PC-3 (cell line): ENCODE data around the gene CRADD.

ENCODE experiments used
- CTCF ChIP-seq: fragments of 300-600 bp; sonication (generic); conservative IDR thresholded peaks from 2 replicates; pipeline ENCODE4 v1.5.1; 2017; ENCODE audit warnings: antibody characterized with exemption, low read depth, mild to moderate bottlenecking, low read length
- EZH2 ChIP-seq: fragments of 300-600 bp; sonication (generic); IDR thresholded peaks from one replicate; pipeline ENCODE4 v1.6.1; 2017; ENCODE audit warnings: antibody characterized with exemption, mild to moderate bottlenecking, low read length; ENCODE audit not compliant: unreplicated experiment
- EZH2phosphoT487 ChIP-seq: fragments of 300-600 bp; sonication (generic); IDR thresholded peaks from 2 replicates; pipeline ENCODE4 v1.6.1; 2018; ENCODE audit warnings: mild to moderate bottlenecking, antibody characterized with exemption, low read length, borderline replicate concordance

GRCh38 chr12:93638095-93638494, 39.1 kb upstream of the CRADD start:
- no peak for TF ChIP-seq CTCF
- TF ChIP-seq EZH2: no peak
- TF ChIP-seq EZH2phosphoT487: no peak
